SIG-M5 treated with dmso at 0.1 percent for 504 hours (cell line): ENCODE data around the gene NDUFS3.
"Not testable (repeated sequence)": the region's sequence is repeated elsewhere in the genome, so short reads cannot be mapped to it uniquely, and the experiment has no call there.

Experiments used
- DNase-seq: peaks from one replicate; lab custom pipeline; 2025; ENCODE audit not compliant: unreplicated experiment; lab: John Stamatoyannopoulos, UW

The NDUFS3 gene

GRCh38 chr11:47558695-47559094 lies 20.2 kb upstream of the NDUFS3 start:
- DNase-seq = no peak

- DNase-seq = peak; percentile 62
Observed at GRCh38 chr11:47560426-47560825, 18.4 kb upstream of the NDUFS3 start.

- DNase-seq = not testable (repeated sequence)
Observed at GRCh38 chr11:47562393-47562792, 16.5 kb upstream of the NDUFS3 start.

GRCh38 chr11:47564366-47564765 lies 14.5 kb upstream of the NDUFS3 start:
- DNase-seq = not testable (repeated sequence)

- no peak for DNase-seq
Observed at GRCh38 chr11:47564933-47565339, 13.9 kb upstream of the NDUFS3 start.

- DNase-seq = peak; percentile 45
Observed at GRCh38 chr11:47565340-47566148, 13.3 kb upstream of the NDUFS3 start, which contains the start of gene PTPMT1. PTPMT1 (plus strand) TSS chr11:47565599; CDS start chr11:47565623, 24 bp downstream.

GRCh38 chr11:47566149-47566698 lies 12.7 kb upstream of the NDUFS3 start:
- DNase-seq = no peak

GRCh38 chr11:47569646-47570045 lies 9.2 kb upstream of the NDUFS3 start:
- DNase-seq = no peak

- DNase-seq = no peak
Observed at GRCh38 chr11:47570651-47571356, 8.1 kb upstream of the NDUFS3 start.

- no peak for DNase-seq
Observed at GRCh38 chr11:47571357-47571729, 7.5 kb upstream of the NDUFS3 start.

GRCh38 chr11:47571895-47572294 lies 7.0 kb upstream of the NDUFS3 start:
- no peak for DNase-seq

- DNase-seq = no peak
Observed at GRCh38 chr11:47572715-47573255, 6.1 kb upstream of the NDUFS3 start.

- DNase-seq = no peak
Observed at GRCh38 chr11:47573321-47573720, 5.6 kb upstream of the NDUFS3 start.

- no peak for DNase-seq
Observed at GRCh38 chr11:47577460-47578041, 1.3 kb upstream of the NDUFS3 start.

- DNase-seq = no peak
Observed at GRCh38 chr11:47583844-47584243, 5.0 kb downstream of the NDUFS3 start.

GRCh38 chr11:47586098-47586855 lies 7.4 kb downstream of the NDUFS3 start, which contains the start of gene FAM180B:
FAM180B (plus strand) TSS chr11:47586678; CDS start chr11:47586769, 91 bp downstream.
- DNase-seq = no peak

- no peak for DNase-seq
Observed at GRCh38 chr11:47587039-47587716, 8.3 kb downstream of the NDUFS3 start.

- no peak for DNase-seq
Observed at GRCh38 chr11:47587723-47588326, 9.0 kb downstream of the NDUFS3 start.

GRCh38 chr11:47589118-47589517 lies 10.2 kb downstream of the NDUFS3 start:
- no peak for DNase-seq

GRCh38 chr11:47589584-47589976 lies 10.7 kb downstream of the NDUFS3 start:
- DNase-seq = no peak
